Esophagus (tissue), 2 donors: ENCODE data around the gene RPGRIP1L. TPM values are rescaled to one million over a fixed set of nuclear protein-coding genes. Genes with fewer than 3 reads are reported as not detected.

Source experiments
- H3K27ac ChIP-seq, 2 donors: one replicate each; pipeline ENCODE4 v1.5.1; 2013; ENCODE audit warnings: low read depth in 2 of 2, mild to moderate bottlenecking in 2 of 2, inconsistent platforms in 1 of 2, low read length in 1 of 2, moderate library complexity in 1 of 2
- H3K27me3 ChIP-seq, 2 donors: one replicate each; pipeline ENCODE4 v1.6.1; 2013; ENCODE audit warnings: low read length in 2 of 2, control low read depth in 1 of 2, mild to moderate bottlenecking in 1 of 2; ENCODE audit not compliant: insufficient read depth in 2 of 2, control insufficient read depth in 1 of 2
- H3K36me3 ChIP-seq, 2 donors: one replicate each; pipeline ENCODE4 v1.6.1; 2013; ENCODE audit warnings: low read length in 1 of 2; ENCODE audit not compliant: control insufficient read depth in 2 of 2, insufficient read depth in 2 of 2
- H3K4me1 ChIP-seq, 2 donors: one replicate each; pipeline ENCODE4 v1.6.1; 2013; ENCODE audit warnings: low read length in 1 of 2; ENCODE audit not compliant: control insufficient read depth in 2 of 2, insufficient read depth in 2 of 2
- H3K4me3 ChIP-seq, 2 donors: one replicate each; pipeline ENCODE4 v1.5.1; 2013; ENCODE audit warnings: low read length in 2 of 2, mild to moderate bottlenecking in 2 of 2, low read depth in 1 of 2, moderate library complexity in 1 of 2
- H3K9me3 ChIP-seq, 2 donors: one replicate each; pipeline ENCODE4 v1.6.1; 2013; ENCODE audit warnings: mild to moderate bottlenecking in 2 of 2, low read depth in 1 of 2, low read length in 1 of 2, moderate library complexity in 1 of 2; ENCODE audit not compliant: control insufficient read depth in 2 of 2, insufficient read depth in 1 of 2
- WGBS, 2 donors: extraction: QIAGEN DNeasy Blood & Tissue Kit; methylation state at CpG; one replicate each; pipeline ENCODE4 v1.1.7; 2013; 5-methylcytosine and 5-hydroxymethylcytosine counted together
- polyA plus RNA-seq, 2 donors: library from polyadenylated mRNA; stranded (reverse); fragments of 200-250 nt; gene quantifications; one replicate each; pipeline ENCODE4 v1.2.3, GENCODE V29; 2013
- donor health status: healthy with polysubstance abuse.
- donor health status: Bipolar disorder and iron deficiency.

The RPGRIP1L gene
- polyA plus RNA-seq, 2 donors: 1.3 to 1.7 TPM

- no peaks in the 10 kb centered on the region for H3K4me1 ChIP-seq
- no peak overlapping the region for H3K27ac ChIP-seq
- no peaks in the 10 kb centered on the region for H3K27me3 ChIP-seq
- WGBS, 2 donors: 92 to 93% methylated on average over 8 of the region's 8 CpGs
- no peak overlapping the region for H3K4me3 ChIP-seq
- no peaks in the 10 kb centered on the region for H3K36me3 ChIP-seq
- no peaks in the 10 kb centered on the region for H3K9me3 ChIP-seq
Measured at GRCh38 chr16:53556521-53556920, 147.1 kb downstream of the RPGRIP1L start.

- H3K27me3 ChIP-seq: no peaks in the 10 kb centered on the region
- no peak overlapping the region for H3K27ac ChIP-seq
- H3K4me1 ChIP-seq: no peaks in the 10 kb centered on the region
- H3K36me3 ChIP-seq: no peaks in the 10 kb centered on the region
- H3K4me3 ChIP-seq: no peak overlapping the region
- H3K9me3 ChIP-seq: no peaks in the 10 kb centered on the region
- 12 to 18% methylated on average over 18 of the region's 18 CpGs for WGBS, 2 donors
Measured at GRCh38 chr16:53549970-53550690, 153.5 kb downstream of the RPGRIP1L start.

Other genes with a start within 250 kb of the RPGRIP1L start
- gene AKTIP, start 200.7 kb downstream of the RPGRIP1L start, polyA plus RNA-seq: 10 to 100 TPM; 22.5 to 27.2 TPM
- gene FTO, start 297 bp upstream of the RPGRIP1L start, polyA plus RNA-seq: 10 to 100 TPM in 1 of 2 donors, 1 to 10 TPM in 1; 5.3 to 14.7 TPM